ENCODE measurements around the gene PRR12.
A peak's percentile ranks its signal among the peaks of the same experiment; 100 is the strongest.

The PRR12 gene

GRCh38 chr19:49651029-49651819 lies 60.2 kb downstream of the PRR12 start:
- DNase-seq (ENCODE audit: low spot score), result no peak

- DNase-seq (ENCODE audit: low spot score), result no peak
These were observed 61.0 kb downstream of the PRR12 start for GRCh38 chr19:49651820-49652550.

GRCh38 chr19:49652551-49653465 lies 61.8 kb downstream of the PRR12 start:
- DNase-seq (ENCODE audit: low spot score), result no peak

GRCh38 chr19:49653466-49653806 lies 62.5 kb downstream of the PRR12 start:
- no peak for DNase-seq (ENCODE audit: low spot score)

- DNase-seq (ENCODE audit: low spot score), result no peak
These were observed 63.6 kb downstream of the PRR12 start for GRCh38 chr19:49654581-49654980.

GRCh38 chr19:49655570-49656455 lies 64.8 kb downstream of the PRR12 start:
- no peak for DNase-seq (ENCODE audit: low spot score)

- DNase-seq (ENCODE audit: low spot score), result no peak
These were observed 65.6 kb downstream of the PRR12 start for GRCh38 chr19:49656456-49657109.

- no peak for DNase-seq (ENCODE audit: low spot score)
These were observed 66.6 kb downstream of the PRR12 start for GRCh38 chr19:49657493-49658138.

GRCh38 chr19:49658139-49658517 lies 67.1 kb downstream of the PRR12 start:
- DNase-seq (ENCODE audit: low spot score), result no peak

GRCh38 chr19:49658566-49659442 lies 67.8 kb downstream of the PRR12 start:
- DNase-seq (ENCODE audit: low spot score), result no peak

- DNase-seq (ENCODE audit: low spot score), result no peak
These were observed 69.5 kb downstream of the PRR12 start for GRCh38 chr19:49660338-49660961.

GRCh38 chr19:49662011-49662410 lies 71.0 kb downstream of the PRR12 start:
- DNase-seq (ENCODE audit: low spot score), result no peak

- no peak for DNase-seq (ENCODE audit: low spot score)
These were observed 72.2 kb downstream of the PRR12 start for GRCh38 chr19:49663224-49663623.

GRCh38 chr19:49664171-49665035 lies 73.4 kb downstream of the PRR12 start:
- peak; percentile 92 for DNase-seq (ENCODE audit: low spot score)

GRCh38 chr19:49665036-49665350 lies 74.0 kb downstream of the PRR12 start:
- DNase-seq (ENCODE audit: low spot score), result no peak

GRCh38 chr19:49665351-49666119 lies 74.6 kb downstream of the PRR12 start, which contains the start of the genes BCL2L12 and IRF3:
TSS of gene BCL2L12 (plus strand) at chr19:49665933. CDS start at chr19:49666693, 760 bp downstream.
TSS of gene IRF3 (minus strand) at chr19:49665857. CDS start at chr19:49664838, 1,019 bp downstream.
- DNase-seq (ENCODE audit: low spot score), result peak; percentile 97

- no peak for DNase-seq (ENCODE audit: low spot score)
These were observed 75.1 kb downstream of the PRR12 start for GRCh38 chr19:49666120-49666444.
